Adrenal gland (tissue), 12 donors: ENCODE measurements around the gene SEMA6C. TPM values are rescaled to one million over a fixed set of nuclear protein-coding genes. Genes with fewer than 3 reads are reported as not detected.
"Not testable (repeated sequence)": the region's sequence is repeated elsewhere in the genome, so short reads cannot be mapped to it uniquely, and the experiment has no call there.

Experiments used
- DNase-seq, 7 donors: peaks; one replicate each; pipeline ENCODE4 v3.0.0-alpha.2; 2019 to 2020
- H3K27ac ChIP-seq, 5 donors: fragments of 200-600 bp; sonication (generic) in 4 of 5; 1 replicate in 3 of 5; 2 replicates in 2 of 5; pipeline versions ENCODE4 v1.5.1 to v1.8.0; 2016 to 2020; ENCODE audit warnings: mild to moderate bottlenecking in 1 of 5
- H3K27me3 ChIP-seq: fragments of 200-600 bp; 2 replicates; pipeline ENCODE4 v1.8.0; 2021
- H3K36me3 ChIP-seq, 2 donors: fragments of 200-600 bp; replicated peaks in 1 of 2; 1 replicate in 1 of 2; 2 replicates in 1 of 2; pipeline versions ENCODE4 v1.5.1 to v1.8.0; 2018 to 2022
- H3K4me1 ChIP-seq, 2 donors: fragments of 200-600 bp; replicated peaks in 1 of 2; 1 replicate in 1 of 2; 2 replicates in 1 of 2; pipeline versions ENCODE4 v1.5.1 to v1.8.0; 2018 to 2021
- H3K4me3 ChIP-seq, 4 donors: fragments of 200-600 bp; sonication (generic) in 3 of 4; one replicate each; pipeline ENCODE4 v1.5.1; 2016 to 2018
- H3K9me3 ChIP-seq, 3 donors: fragments of 200-600 bp; sonication (generic) in 1 of 3; replicated peaks in 1 of 3; 1 replicate in 2 of 3; 2 replicates in 1 of 3; pipeline versions ENCODE4 v1.5.1 to v1.8.0; 2016 to 2021
- POLR2A ChIP-seq, 2 donors: fragments of 450-650 bp; IDR thresholded peaks; one replicate each; pipeline ENCODE4 v1.6.1; 2017; ENCODE audit warnings: antibody characterized with exemption in 2 of 2, mild to moderate bottlenecking in 2 of 2, moderate library complexity in 1 of 2
- WGBS, 4 donors: extraction: QIAGEN DNeasy Blood & Tissue Kit in 2 of 4; methylation state at CpG; one replicate each; pipeline versions ENCODE4 v1.1.5 to v1.1.7; 2013 to 2017; 5-methylcytosine and 5-hydroxymethylcytosine counted together
- intact Hi-C, 2 donors: fragments of 100-400 bp; cut with DNase I; formaldehyde crosslinking; loops; one replicate each; pipeline versions ENCODE4 v1.14.1 to v1.15.0; 2022 to 2023
- polyA plus RNA-seq, 3 donors: library from polyadenylated mRNA; stranded (reverse); fragments of 200-250 nt in 2 of 3; fragments of 350-450 nt in 1 of 3; fragmentation: Illumina TruSeq in 1 of 3; extraction: RNeasy Lipid Tissue Mini Kit (QIAGEN cat#74804) in 1 of 3; gene quantifications; one replicate each; pipeline ENCODE4 v1.2.3, GENCODE V29; 2013 to 2014
- total RNA-seq, 9 donors: library from RNA; depleted of rRNA in 4 of 9; stranded (reverse); fragments of >200 nt in 4 of 9; fragments of 120-200 nt in 1 of 9; fragmentation: NEBNext Ultra II Directional in 1 of 9; extraction: Animal tissue kit (Norgen Biotek cat#: 25700) in 1 of 9; gene quantifications; one replicate each; pipeline versions ENCODE4 v1.1.0 to v1.2.4, GENCODE V29; 2013 to 2023
- TF ChIP-seq, protein P1 (sequence below), 6 experiments: fragments of 450-650 bp in 4 of 6; fragments of 200-600 bp in 2 of 6; sonication (generic) in 1 of 6; IDR thresholded peaks; 1 replicate in 5 of 6; 2 replicates in 1 of 6; pipeline versions ENCODE4 v1.5.1 to v1.8.0; 2016 to 2021; ENCODE audit warnings: antibody characterized with exemption in 6 of 6, mild to moderate bottlenecking in 2 of 6, moderate library complexity in 1 of 6
- donor health status: healthy with polysubstance abuse.
- donor health status: Bipolar disorder and iron deficiency.
- donor health status: DM: yes; HTN: yes; CAD: no.
- donor health status: DM: no; HTN: no; CAD: no.
- donor health status: DM: no; HTN: no; CAD: no.
- donor health status: DM: yes; HTN: yes; CAD: no.

SEMA6C gene
- total and polyA plus RNA-seq, 12 donors = 0.66 to 40.5 (median 3.8) TPM

DNA sequence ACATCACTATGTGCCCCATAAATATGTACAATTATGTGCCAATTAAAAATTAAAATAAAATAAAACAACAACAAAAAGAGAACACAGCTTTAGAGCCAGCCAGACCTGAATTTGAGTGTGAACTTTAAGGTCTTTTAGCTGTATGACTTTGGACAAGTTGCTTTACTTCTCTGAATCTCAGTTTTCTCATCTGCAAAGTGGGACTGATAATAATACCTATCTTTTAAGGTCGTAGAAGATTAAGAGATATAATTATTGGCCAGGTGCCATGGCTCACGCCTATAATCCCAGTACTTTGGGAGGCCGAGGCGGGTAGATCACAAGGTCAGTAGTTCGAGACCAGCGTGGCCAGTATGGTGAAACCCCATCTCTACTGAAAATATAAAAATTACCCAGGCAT lies 46.9 kb upstream of the SEMA6C start:
- Histone ChIP-seq H3K27me3 (no peaks in the 10 kb centered on the region), H3K9me3 (no peaks in the 10 kb centered on the region), H3K27ac (no peak overlapping the region), H3K4me1 (peaks cover 15 to 21% of the 10 kb centered on the region in 2 donors), H3K4me3 (no peak overlapping the region), H3K36me3 (no peaks in the 10 kb centered on the region)
- 49 to 55% (median 53%) methylated on average over 6 of the region's 6 CpGs for WGBS, 4 donors
- no peak for TF ChIP-seq POLR2A (IDR thresholded peaks at IDR 0.05)
- TF ChIP-seq, protein P1, sequence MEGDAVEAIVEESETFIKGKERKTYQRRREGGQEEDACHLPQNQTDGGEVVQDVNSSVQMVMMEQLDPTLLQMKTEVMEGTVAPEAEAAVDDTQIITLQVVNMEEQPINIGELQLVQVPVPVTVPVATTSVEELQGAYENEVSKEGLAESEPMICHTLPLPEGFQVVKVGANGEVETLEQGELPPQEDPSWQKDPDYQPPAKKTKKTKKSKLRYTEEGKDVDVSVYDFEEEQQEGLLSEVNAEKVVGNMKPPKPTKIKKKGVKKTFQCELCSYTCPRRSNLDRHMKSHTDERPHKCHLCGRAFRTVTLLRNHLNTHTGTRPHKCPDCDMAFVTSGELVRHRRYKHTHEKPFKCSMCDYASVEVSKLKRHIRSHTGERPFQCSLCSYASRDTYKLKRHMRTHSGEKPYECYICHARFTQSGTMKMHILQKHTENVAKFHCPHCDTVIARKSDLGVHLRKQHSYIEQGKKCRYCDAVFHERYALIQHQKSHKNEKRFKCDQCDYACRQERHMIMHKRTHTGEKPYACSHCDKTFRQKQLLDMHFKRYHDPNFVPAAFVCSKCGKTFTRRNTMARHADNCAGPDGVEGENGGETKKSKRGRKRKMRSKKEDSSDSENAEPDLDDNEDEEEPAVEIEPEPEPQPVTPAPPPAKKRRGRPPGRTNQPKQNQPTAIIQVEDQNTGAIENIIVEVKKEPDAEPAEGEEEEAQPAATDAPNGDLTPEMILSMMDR (IDR thresholded peaks at IDR 0.05) = no peak
- DNase-seq = no peak
- intact Hi-C loops = no loop called here

DNA sequence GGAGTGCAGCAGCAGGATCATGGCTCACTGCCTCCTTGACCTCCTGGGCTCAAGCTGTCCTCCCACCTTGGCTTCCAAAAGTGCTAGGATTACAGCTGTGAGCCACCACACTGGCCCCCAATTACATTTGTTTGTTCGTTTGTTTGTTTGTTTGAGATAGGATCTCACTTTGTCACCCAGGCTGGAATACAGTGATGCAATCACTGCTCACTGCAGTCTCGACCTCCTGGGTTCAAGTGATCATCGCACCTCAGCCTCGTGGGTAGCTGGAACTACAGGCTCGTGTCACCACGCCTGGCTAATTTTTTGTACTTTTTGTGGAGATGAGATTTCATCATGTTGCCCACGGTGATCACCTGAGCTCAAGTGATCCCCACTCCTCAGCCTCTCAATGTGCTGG lies 45.6 kb upstream of the SEMA6C start:
- no peaks in the 10 kb centered on the region for H3K27me3 ChIP-seq
- no peak overlapping the region for H3K4me3 ChIP-seq
- no peaks in the 10 kb centered on the region for H3K36me3 ChIP-seq
- 64 to 75% (median 67%) methylated on average over 7 of the region's 7 CpGs for WGBS, 4 donors
- no peak for TF ChIP-seq POLR2A (IDR thresholded peaks at IDR 0.05)
- TF ChIP-seq, protein P1 (IDR thresholded peaks at IDR 0.05) = no peak
- no peak overlapping the region for H3K27ac ChIP-seq
- no peaks in the 10 kb centered on the region for H3K9me3 ChIP-seq
- intact Hi-C loops = no loop called here
- DNase-seq = peak in 1 of 7 donors; percentile 11
- H3K4me1 ChIP-seq = peaks cover 9 to 18% of the 10 kb centered on the region in 2 donors

DNA sequence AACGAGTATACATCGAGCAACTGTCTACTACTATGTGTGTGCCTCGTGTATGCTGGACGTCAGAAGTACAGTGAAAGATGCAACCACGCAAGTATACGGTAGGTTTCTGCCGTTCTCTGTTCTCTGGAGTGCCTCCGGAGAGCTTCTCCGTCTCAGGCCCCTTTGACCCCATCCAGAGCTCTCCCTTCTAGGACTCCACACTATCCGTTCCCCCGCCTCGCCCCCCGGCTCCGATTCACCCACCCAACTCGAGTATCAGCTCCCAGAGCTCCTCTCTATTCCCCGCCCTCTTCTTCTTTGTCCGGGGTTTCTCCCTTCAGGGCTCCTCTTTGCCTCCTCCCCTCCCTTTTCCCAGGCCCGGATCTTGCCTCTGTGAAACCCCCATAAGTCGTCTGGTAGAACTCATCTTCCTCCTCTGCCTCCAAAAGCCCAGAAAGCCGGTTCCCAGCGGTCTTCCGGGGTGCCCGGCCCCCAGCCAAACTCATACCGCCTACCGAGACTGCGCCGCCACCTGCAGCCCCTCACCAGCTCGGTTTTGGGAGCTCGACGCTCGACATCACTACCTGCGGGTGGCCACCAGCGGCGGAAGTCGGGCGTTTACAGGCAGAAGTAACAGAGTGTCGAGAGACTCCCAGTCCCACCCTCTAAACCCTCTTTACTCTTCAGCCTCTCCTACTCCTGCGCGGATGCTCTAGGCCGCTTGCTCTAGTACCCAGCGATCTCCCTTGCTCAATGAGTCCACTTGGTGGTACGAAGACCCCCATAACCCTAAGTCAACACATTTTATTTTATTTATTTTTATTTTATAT lies 43.4 kb upstream of the SEMA6C start, which contains the start of gene VPS72:
Gene VPS72, minus strand, starts transcription at position 561 of the 809 bp plus-strand sequence. Its CDS starts 76 bp downstream, at position 485.
- H3K4me1 ChIP-seq = peaks cover 9 to 18% of the 10 kb centered on the region in 2 donors
- peak; percentile 46 to 59 for TF ChIP-seq POLR2A (IDR thresholded peaks at IDR 0.05)
- TF ChIP-seq, protein P1 (IDR thresholded peaks at IDR 0.05) = peak in 5 of 6 experiments; percentile 20 to 57 (median 44)
- H3K27ac ChIP-seq = peak within 1 kb of the TSS in 4 of 5 donors; percentile 36 to 77 (median 62)
- no peaks in the 10 kb centered on the region for H3K27me3 ChIP-seq
- intact Hi-C loops = no loop called here
- peak; percentile 80 to 91 (median 84) for DNase-seq
- peaks cover 0 to 12% of the 10 kb centered on the region in 2 donors for H3K36me3 ChIP-seq
- 0 to 1% (median 1%) methylated on average over 36 to 42 of the region's 42 CpGs for WGBS, 4 donors
- peak within 1 kb of the TSS; percentile 17 to 74 (median 55) for H3K4me3 ChIP-seq
- no peaks in the 10 kb centered on the region for H3K9me3 ChIP-seq

DNA sequence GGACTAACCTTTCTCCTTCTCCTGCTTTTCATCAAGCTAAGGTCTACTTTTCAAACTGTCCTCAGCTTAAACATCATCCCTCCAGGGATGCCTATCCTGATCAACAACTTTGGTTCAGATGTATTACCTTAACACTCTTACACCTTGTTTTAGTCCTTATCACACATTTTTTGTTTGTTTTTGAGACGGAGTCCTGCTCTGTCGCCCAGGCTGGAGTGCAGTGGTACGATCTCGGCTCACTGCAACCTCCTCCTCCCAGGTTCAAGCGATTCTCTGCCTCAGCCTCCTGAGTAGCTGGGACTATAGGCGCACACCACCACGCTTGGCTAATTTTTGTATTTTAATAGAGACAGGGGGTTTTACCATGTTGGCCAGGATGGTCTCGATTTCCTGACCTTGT lies 42.2 kb upstream of the SEMA6C start:
- H3K27me3 ChIP-seq, DNase-seq, intact Hi-C loops, H3K27ac ChIP-seq, H3K9me3 ChIP-seq: not testable (repeated sequence)
- Histone ChIP-seq H3K4me3 (peak overlapping the region in 1 of 4 donors; percentile 74), H3K4me1 (peaks cover 9 to 18% of the 10 kb centered on the region in 2 donors), H3K36me3 (peaks cover 0 to 23% of the 10 kb centered on the region in 2 donors)
- 71 to 75% (median 74%) methylated on average over 8 of the region's 8 CpGs for WGBS, 4 donors
